Peyer's patch (tissue), 4 donors: Measurements from ENCODE around the gene PDCD1LG2. TPM values are rescaled to one million over a fixed set of nuclear protein-coding genes. Genes with fewer than 3 reads are reported as not detected.
A peak's percentile ranks its signal among the peaks of the same experiment; 100 is the strongest.

Experiments
- DNase-seq, 3 donors: peaks; one replicate each; pipeline ENCODE4 v3.0.0-alpha.2; 2017 to 2019
- H3K27ac ChIP-seq, 4 donors: fragments of 200-600 bp; sonication (generic); one replicate each; pipeline ENCODE4 v1.5.1; 2016 to 2019
- H3K27me3 ChIP-seq, 2 donors: fragments of 200-600 bp; sonication (generic); one replicate each; pipeline ENCODE4 v1.5.1; 2019
- H3K36me3 ChIP-seq, 3 donors: fragments of 200-600 bp; sonication (generic); one replicate each; pipeline ENCODE4 v1.5.1; 2016 to 2019
- H3K4me1 ChIP-seq, 4 donors: fragments of 200-600 bp; sonication (generic); one replicate each; pipeline ENCODE4 v1.5.1; 2016 to 2019
- H3K4me3 ChIP-seq, 4 donors: fragments of 200-600 bp; sonication (generic); 1 replicate in 3 of 4; 2 replicates in 1 of 4; pipeline ENCODE4 v1.5.1; 2016 to 2019; ENCODE audit warnings: mild to moderate bottlenecking in 1 of 4
- H3K9me3 ChIP-seq, 4 donors: fragments of 200-600 bp; sonication (generic); one replicate each; pipeline ENCODE4 v1.5.1; 2016 to 2019; ENCODE audit warnings: mild to moderate bottlenecking in 1 of 4
- POLR2A ChIP-seq, 2 donors: fragments of 450-650 bp; IDR thresholded peaks; one replicate each; pipeline ENCODE4 v1.5.1; 2017; ENCODE audit warnings: antibody characterized with exemption in 2 of 2, mild to moderate bottlenecking in 2 of 2, moderate library complexity in 2 of 2
- total RNA-seq, 4 donors: library from RNA; depleted of rRNA; stranded (reverse); fragments of >200 nt; gene quantifications; one replicate each; pipeline ENCODE4 v1.1.0, GENCODE V29; 2016
- TF ChIP-seq, protein P1 (sequence below), 6 experiments: fragments of 450-650 bp in 4 of 6; fragments of 200-600 bp in 2 of 6; sonication (generic) in 1 of 6; IDR thresholded peaks; one replicate each; pipeline ENCODE4 v1.5.1; 2017 to 2019; ENCODE audit warnings: antibody characterized with exemption in 6 of 6, mild to moderate bottlenecking in 3 of 6, moderate library complexity in 1 of 6

Gene PDCD1LG2
- total RNA-seq, 4 donors from 2014 or later = 0.40 TPM; not detected in 3

DNA sequence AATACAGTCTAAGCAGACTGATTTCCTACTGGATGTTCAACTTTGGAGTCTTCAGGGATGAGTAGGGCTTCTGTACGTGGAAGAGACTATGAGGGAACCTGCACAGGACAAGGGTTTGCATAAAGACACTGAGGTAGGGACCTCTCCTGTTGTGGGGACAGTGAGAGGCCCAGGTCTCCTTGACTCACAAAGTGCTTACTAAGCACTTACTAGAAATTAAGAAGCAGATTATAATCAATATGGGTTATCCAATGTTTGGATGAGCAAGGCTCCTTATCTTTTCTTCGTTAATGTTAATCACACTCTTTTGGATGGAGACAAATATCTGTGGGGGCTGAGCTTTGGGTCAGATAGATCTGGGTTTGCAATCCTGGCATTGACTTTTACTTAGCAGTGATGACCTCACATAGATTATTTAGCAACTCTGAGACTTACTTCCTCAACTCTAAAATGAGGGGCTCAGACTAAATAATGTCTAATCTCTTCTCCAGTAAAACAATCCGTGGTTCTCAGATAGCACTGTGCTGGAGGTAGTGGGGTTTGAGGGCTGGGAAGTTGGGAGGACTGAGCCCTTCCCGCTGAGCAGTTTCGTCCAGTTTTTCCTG is 45.9 kb downstream of the PDCD1LG2 start:
- no peaks in the 10 kb centered on the region for H3K36me3 ChIP-seq
- no peak overlapping the region for H3K4me3 ChIP-seq
- TF ChIP-seq POLR2A (IDR thresholded peaks at IDR 0.05) = no peak
- TF ChIP-seq, protein P1, sequence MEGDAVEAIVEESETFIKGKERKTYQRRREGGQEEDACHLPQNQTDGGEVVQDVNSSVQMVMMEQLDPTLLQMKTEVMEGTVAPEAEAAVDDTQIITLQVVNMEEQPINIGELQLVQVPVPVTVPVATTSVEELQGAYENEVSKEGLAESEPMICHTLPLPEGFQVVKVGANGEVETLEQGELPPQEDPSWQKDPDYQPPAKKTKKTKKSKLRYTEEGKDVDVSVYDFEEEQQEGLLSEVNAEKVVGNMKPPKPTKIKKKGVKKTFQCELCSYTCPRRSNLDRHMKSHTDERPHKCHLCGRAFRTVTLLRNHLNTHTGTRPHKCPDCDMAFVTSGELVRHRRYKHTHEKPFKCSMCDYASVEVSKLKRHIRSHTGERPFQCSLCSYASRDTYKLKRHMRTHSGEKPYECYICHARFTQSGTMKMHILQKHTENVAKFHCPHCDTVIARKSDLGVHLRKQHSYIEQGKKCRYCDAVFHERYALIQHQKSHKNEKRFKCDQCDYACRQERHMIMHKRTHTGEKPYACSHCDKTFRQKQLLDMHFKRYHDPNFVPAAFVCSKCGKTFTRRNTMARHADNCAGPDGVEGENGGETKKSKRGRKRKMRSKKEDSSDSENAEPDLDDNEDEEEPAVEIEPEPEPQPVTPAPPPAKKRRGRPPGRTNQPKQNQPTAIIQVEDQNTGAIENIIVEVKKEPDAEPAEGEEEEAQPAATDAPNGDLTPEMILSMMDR (IDR thresholded peaks at IDR 0.05) = no peak
- H3K4me1 ChIP-seq = peaks cover 0 to 6% (median 0%) of the 10 kb centered on the region in 4 donors
- no peaks in the 10 kb centered on the region for H3K27me3 ChIP-seq
- no peak overlapping the region for H3K27ac ChIP-seq
- no peak for DNase-seq
- H3K9me3 ChIP-seq = no peaks in the 10 kb centered on the region

DNA sequence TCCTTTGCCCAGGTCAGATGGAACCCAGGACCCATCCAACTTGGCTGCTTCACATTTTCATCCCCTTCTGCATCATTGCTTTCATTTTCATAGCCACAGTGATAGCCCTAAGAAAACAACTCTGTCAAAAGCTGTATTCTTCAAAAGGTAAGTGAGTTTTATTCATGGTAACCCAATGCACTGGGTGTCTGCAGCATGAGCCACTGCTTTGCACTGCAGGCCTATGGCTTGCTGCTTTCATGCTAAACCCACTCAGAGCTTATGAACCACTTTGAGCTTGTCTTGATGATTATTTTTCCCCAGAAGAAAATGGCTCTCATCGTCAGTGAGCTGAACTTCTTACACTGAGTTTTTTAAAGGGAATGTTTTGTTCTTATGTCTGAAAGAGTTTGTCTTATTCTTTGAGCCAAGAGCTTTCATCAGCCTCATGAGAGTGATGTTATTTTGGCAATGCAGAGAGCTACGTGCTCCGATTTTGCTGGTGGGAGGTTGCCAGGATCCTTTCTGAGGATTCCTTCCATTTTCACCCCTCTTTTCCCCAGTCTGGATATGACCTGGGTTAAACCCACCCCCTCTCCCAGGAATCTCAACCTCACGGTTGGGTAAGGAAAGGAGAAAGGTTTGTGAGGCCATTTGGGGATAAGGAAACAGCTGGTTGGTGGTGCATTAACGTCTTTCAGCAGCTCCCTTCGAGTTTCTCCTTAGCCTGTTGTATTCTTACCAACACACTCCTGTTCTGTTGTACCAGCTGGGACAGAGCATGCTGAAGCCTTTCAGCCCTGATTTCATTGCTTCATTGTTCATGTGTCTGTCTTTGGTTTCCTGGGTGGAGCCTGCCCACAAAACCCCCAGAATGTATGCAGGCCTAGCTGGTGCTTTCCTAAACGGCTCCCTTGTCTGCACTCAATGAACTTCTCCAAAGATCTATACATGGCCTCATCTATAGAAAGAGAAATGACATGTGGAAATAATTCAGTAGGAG is 47.6 kb downstream of the PDCD1LG2 start:
- TF ChIP-seq, protein P1 (IDR thresholded peaks at IDR 0.05) = no peak
- no peak for TF ChIP-seq POLR2A (IDR thresholded peaks at IDR 0.05)
- DNase-seq = peak in 1 of 3 donors; percentile 23
- no peak overlapping the region for H3K27ac ChIP-seq

DNA sequence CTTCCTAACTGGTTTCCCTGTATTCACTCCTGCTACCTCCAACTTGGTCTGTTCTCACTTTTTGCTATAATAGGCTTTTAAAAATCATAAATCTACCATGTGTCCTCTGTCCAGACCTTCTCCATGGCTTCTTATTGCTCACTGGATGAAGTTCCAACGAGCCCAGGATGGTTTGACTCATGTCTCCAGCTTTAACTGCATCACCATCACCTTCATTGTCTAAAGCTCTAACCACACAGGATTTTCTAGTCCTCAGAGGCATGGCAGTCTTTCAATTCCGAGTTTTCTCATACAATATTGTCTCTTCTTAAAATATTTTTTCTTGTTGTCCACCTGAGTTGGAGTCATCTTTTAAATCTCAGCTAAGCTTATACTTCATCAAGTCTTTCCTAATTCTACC is 49.3 kb downstream of the PDCD1LG2 start:
- Histone ChIP-seq H3K4me3 (no peak overlapping the region), H3K27ac (no peak overlapping the region), H3K9me3 (peaks cover 0 to 2% (median 0%) of the 10 kb centered on the region in 4 donors), H3K27me3 (no peaks in the 10 kb centered on the region), H3K4me1 (peaks cover 0 to 6% (median 0%) of the 10 kb centered on the region in 4 donors), H3K36me3 (no peaks in the 10 kb centered on the region)
- no peak for DNase-seq
- TF ChIP-seq, protein P1 (IDR thresholded peaks at IDR 0.05) = no peak
- TF ChIP-seq POLR2A (IDR thresholded peaks at IDR 0.05) = no peak

More for the DNA sequence above, 47.6 kb downstream of the PDCD1LG2 start:
- peaks cover 0 to 6% (median 0%) of the 10 kb centered on the region in 4 donors for H3K4me1 ChIP-seq
- H3K27me3 ChIP-seq = no peaks in the 10 kb centered on the region
- H3K9me3 ChIP-seq = peaks cover 0 to 2% (median 0%) of the 10 kb centered on the region in 4 donors
- no peak overlapping the region for H3K4me3 ChIP-seq
- no peaks in the 10 kb centered on the region for H3K36me3 ChIP-seq

DNA sequence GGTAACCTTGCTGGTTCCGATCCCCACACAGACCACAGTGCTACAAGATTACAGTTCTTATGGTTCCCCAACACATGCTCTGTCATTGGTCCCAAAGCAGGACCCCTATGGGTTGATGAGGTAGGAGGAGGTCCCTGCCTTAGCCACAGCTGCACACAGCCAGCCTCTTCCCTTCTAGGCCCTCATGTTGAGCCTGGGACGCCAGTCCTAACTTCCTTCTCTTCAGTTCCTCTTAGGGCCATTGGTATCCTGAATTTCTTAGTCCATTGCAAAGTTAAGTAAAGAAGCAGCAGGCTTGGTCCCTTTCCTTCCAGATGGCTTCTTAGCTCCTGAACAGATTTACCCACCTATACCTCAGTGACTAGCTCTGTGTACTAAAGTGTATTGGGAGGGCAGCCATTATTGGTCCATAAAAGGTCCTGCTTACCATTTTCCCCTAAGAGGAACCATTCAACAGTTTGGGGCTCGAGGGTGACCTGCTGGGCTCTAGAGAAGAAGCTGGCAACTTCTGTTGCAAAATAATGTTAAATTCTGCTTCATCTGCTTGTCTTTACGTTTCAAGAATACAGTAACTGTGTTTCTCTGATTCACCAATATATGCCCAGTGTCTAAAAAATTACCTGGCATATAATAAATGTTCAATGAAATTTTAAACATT is 50.2 kb downstream of the PDCD1LG2 start:
- H3K27ac ChIP-seq = no peak overlapping the region
- no peaks in the 10 kb centered on the region for H3K36me3 ChIP-seq
- H3K27me3 ChIP-seq = no peaks in the 10 kb centered on the region
- TF ChIP-seq, protein P1 (IDR thresholded peaks at IDR 0.05) = no peak
- TF ChIP-seq POLR2A (IDR thresholded peaks at IDR 0.05) = no peak
- no peak overlapping the region for H3K4me3 ChIP-seq
- no peak for DNase-seq
- H3K4me1 ChIP-seq = peaks cover 0 to 6% (median 0%) of the 10 kb centered on the region in 4 donors
- peaks cover 0 to 2% (median 0%) of the 10 kb centered on the region in 4 donors for H3K9me3 ChIP-seq

DNA sequence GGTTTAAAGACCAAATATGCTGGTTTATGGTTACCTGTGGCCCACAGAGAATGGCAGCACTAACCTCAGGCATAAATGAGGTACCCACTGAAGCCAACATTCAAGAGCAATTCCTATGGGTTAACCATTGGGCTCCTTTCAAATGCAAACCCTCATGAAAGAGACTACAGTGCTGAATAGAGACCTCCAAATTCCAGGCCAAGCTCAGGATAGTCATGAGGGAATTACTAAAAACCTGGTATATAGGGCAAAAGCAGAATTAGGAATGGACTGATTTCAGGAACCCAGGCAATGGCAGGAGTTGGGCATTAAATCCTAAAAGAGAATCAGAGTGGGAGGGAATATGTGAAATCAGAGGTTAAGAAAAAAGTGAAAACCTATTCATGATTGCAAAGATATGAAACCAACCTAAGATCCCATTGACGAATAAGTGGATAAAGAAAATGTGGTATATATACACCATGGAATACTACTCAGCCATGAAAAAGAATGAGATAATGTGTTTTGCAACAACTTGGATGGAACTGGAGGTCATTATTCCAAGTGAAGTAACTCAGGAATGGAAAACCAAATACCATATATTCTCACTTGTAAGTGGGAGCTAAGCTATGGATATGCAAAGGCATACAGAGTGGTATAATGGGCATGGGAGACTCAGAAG is 51.6 kb downstream of the PDCD1LG2 start:
- no peak for DNase-seq
- Histone ChIP-seq H3K9me3 (peaks cover 0 to 2% (median 0%) of the 10 kb centered on the region in 4 donors), H3K4me1 (peaks cover 0 to 6% (median 0%) of the 10 kb centered on the region in 4 donors), H3K27ac (no peak overlapping the region), H3K36me3 (no peaks in the 10 kb centered on the region), H3K27me3 (no peaks in the 10 kb centered on the region), H3K4me3 (no peak overlapping the region)
- TF ChIP-seq, protein P1 (IDR thresholded peaks at IDR 0.05) = no peak
- TF ChIP-seq POLR2A (IDR thresholded peaks at IDR 0.05) = no peak
